ENCODE results near the gene STARD8.
"Not testable (repeated sequence)": the region's sequence is repeated elsewhere in the genome, so short reads cannot be mapped to it uniquely, and the experiment has no call there.

STARD8 gene

GRCh38 chrX:68647156-68647957, at the start of gene STARD8:
Gene STARD8 (plus strand): TSS chrX:68647666. CDS start chrX:68647883, 217 bp downstream.
- DNase-seq = no peak

- no peak for DNase-seq
Observed at GRCh38 chrX:68598841-68599240, 48.6 kb upstream of the STARD8 start.

- no peak for DNase-seq
Observed at GRCh38 chrX:68599256-68600152, 48.0 kb upstream of the STARD8 start.

GRCh38 chrX:68604216-68604615, 43.2 kb upstream of the STARD8 start:
- DNase-seq = not testable (repeated sequence)

GRCh38 chrX:68614733-68615132, 32.7 kb upstream of the STARD8 start:
- DNase-seq = not testable (repeated sequence)

GRCh38 chrX:68627986-68628385, 19.5 kb upstream of the STARD8 start:
- DNase-seq = no peak

- not testable (repeated sequence) for DNase-seq
Observed at GRCh38 chrX:68629936-68630335, 17.5 kb upstream of the STARD8 start.

GRCh38 chrX:68631336-68631735, 16.1 kb upstream of the STARD8 start:
- DNase-seq = no peak

- DNase-seq = no peak
Observed at GRCh38 chrX:68632491-68632890, 15.0 kb upstream of the STARD8 start.

- no peak for DNase-seq
Observed at GRCh38 chrX:68633981-68634380, 13.5 kb upstream of the STARD8 start.

GRCh38 chrX:68634649-68635227, 12.7 kb upstream of the STARD8 start:
- DNase-seq = no peak

- no peak for DNase-seq
Observed at GRCh38 chrX:68640661-68641060, 6.8 kb upstream of the STARD8 start.

- DNase-seq = no peak
Observed at GRCh38 chrX:68644861-68645260, 2.6 kb upstream of the STARD8 start.

GRCh38 chrX:68646421-68646820, 1.0 kb upstream of the STARD8 start:
- no peak for DNase-seq

GRCh38 chrX:68648960-68649359, 1.5 kb downstream of the STARD8 start:
- DNase-seq = no peak

GRCh38 chrX:68650491-68650890, 3.0 kb downstream of the STARD8 start:
- no peak for DNase-seq

- no peak for DNase-seq
Observed at GRCh38 chrX:68651110-68651509, 3.6 kb downstream of the STARD8 start.

GRCh38 chrX:68652326-68653170, 5.1 kb downstream of the STARD8 start:
- no peak for DNase-seq

- no peak for DNase-seq
Observed at GRCh38 chrX:68654693-68655092, 7.2 kb downstream of the STARD8 start.

- DNase-seq = not testable (repeated sequence)
Observed at GRCh38 chrX:68656473-68656872, 9.0 kb downstream of the STARD8 start.

- DNase-seq = no peak
Observed at GRCh38 chrX:68658530-68658929, 11.1 kb downstream of the STARD8 start.

GRCh38 chrX:68659385-68659784, 11.9 kb downstream of the STARD8 start:
- no peak for DNase-seq

GRCh38 chrX:68659786-68660185, 12.3 kb downstream of the STARD8 start:
- no peak for DNase-seq
